PC-3 (cell line): ENCODE measurements around the gene ANKRD52. TPM values are rescaled to one million over a fixed set of nuclear protein-coding genes. Genes with fewer than 3 reads are reported as not detected.

Experiments used
- ATAC-seq: fragments of 200-7000 bp; cut with Tn5 transposase; 2 replicates; pipeline ENCODE4 v1.9.1; 2020; ENCODE audit warnings: mild to moderate bottlenecking, moderate library complexity
- BruUV-seq: library from RNA; stranded (reverse); fragments of 400-500 nt; replicated peaks from 2 replicates; lab custom pipeline; 2021; lab: Mats Ljungman, UMichigan
- CTCF ChIA-PET: fragments of 300-600 bp; sonication (Branson Sonifier 250); formaldehyde crosslinking; loops from one replicate; lab custom pipeline; 2022; ENCODE audit warnings: antibody characterized with exemption; lab: Charles Lee
- POLR2A ChIA-PET: fragments of 300-600 bp; sonication (Branson Sonifier 250); formaldehyde crosslinking; loops from one replicate; lab custom pipeline; 2022; ENCODE audit warnings: antibody characterized with exemption; ENCODE audit not compliant: unreplicated experiment; lab: Charles Lee
- DNase-seq: peaks from one replicate; pipeline ENCODE4 v3.0.0-alpha.2; 2015
- H2AFZ ChIP-seq: fragments of 300-600 bp; sonication (generic); 2 replicates; pipeline ENCODE4 v1.6.0; 2016; ENCODE audit warnings: antibody characterized with exemption, low read length
- H3F3A ChIP-seq: fragments of 300-600 bp; sonication (generic); one replicate; pipeline ENCODE4 v1.6.0; 2017; ENCODE audit warnings: antibody characterized with exemption, low read length, control low read depth, mild to moderate bottlenecking; ENCODE audit not compliant: unreplicated experiment
- H3K27ac ChIP-seq: fragments of 300-600 bp; sonication (generic); 2 replicates; pipeline ENCODE4 v1.5.1; 2016; ENCODE audit warnings: mild to moderate bottlenecking, low read length
- H3K27me3 ChIP-seq: fragments of 300-600 bp; sonication (generic); 2 replicates; pipeline ENCODE4 v1.6.1; 2016; ENCODE audit warnings: low read length, mixed read lengths
- H3K36me3 ChIP-seq: fragments of 300-600 bp; sonication (generic); 2 replicates; pipeline ENCODE4 v1.6.1; 2016; ENCODE audit warnings: low read depth, mixed run types, low read length, mixed read lengths
- H3K4me1 ChIP-seq: fragments of 300-600 bp; sonication (generic); 2 replicates; pipeline ENCODE4 v1.5.1; 2016; ENCODE audit warnings: low read length; ENCODE audit not compliant: insufficient read depth
- H3K4me2 ChIP-seq: fragments of 300-600 bp; sonication (generic); 2 replicates; pipeline ENCODE4 v1.6.0; 2016; ENCODE audit warnings: low read length
- H3K4me3 ChIP-seq: fragments of 300-600 bp; sonication (generic); 2 replicates; pipeline ENCODE4 v1.5.1; 2016; ENCODE audit warnings: mild to moderate bottlenecking, low read length, mixed read lengths
- H3K79me2 ChIP-seq: fragments of 300-600 bp; sonication (generic); 2 replicates; pipeline ENCODE4 v1.6.1; 2017; ENCODE audit warnings: low read length, mixed read lengths
- H3K9ac ChIP-seq: fragments of 300-600 bp; sonication (generic); 2 replicates; pipeline ENCODE4 v1.6.0; 2016; ENCODE audit warnings: mild to moderate bottlenecking, low read length
- H3K9me2 ChIP-seq: fragments of 300-600 bp; sonication (generic); replicated peaks from 2 replicates; pipeline ENCODE4 v1.6.1; 2016; ENCODE audit warnings: mixed run types, low read length, mixed read lengths
- H3K9me3 ChIP-seq: fragments of 300-600 bp; sonication (generic); 2 replicates; pipeline ENCODE4 v1.6.1; 2016; ENCODE audit warnings: low read length, mixed read lengths
- H4K20me1 ChIP-seq: fragments of 300-600 bp; sonication (generic); 2 replicates; pipeline ENCODE4 v1.6.1; 2016; ENCODE audit warnings: low read length, mixed read lengths
- CTCF ChIP-seq: fragments of 300-600 bp; sonication (generic); conservative IDR thresholded peaks from 2 replicates; pipeline ENCODE4 v1.5.1; 2017; ENCODE audit warnings: antibody characterized with exemption, low read depth, mild to moderate bottlenecking, low read length
- EZH2 ChIP-seq: fragments of 300-600 bp; sonication (generic); IDR thresholded peaks from one replicate; pipeline ENCODE4 v1.6.1; 2017; ENCODE audit warnings: antibody characterized with exemption, mild to moderate bottlenecking, low read length; ENCODE audit not compliant: unreplicated experiment
- EZH2phosphoT487 ChIP-seq: fragments of 300-600 bp; sonication (generic); IDR thresholded peaks from 2 replicates; pipeline ENCODE4 v1.6.1; 2018; ENCODE audit warnings: mild to moderate bottlenecking, antibody characterized with exemption, low read length, borderline replicate concordance
- intact Hi-C: fragments of 100-400 bp; cut with micrococcal nuclease; formaldehyde crosslinking; loops from 2 replicates; pipeline ENCODE4 v1.9.0; 2023
- total RNA-seq: library from RNA; depleted of rRNA; stranded (reverse); fragments of >200 nt; gene quantifications from 2 replicates; pipeline ENCODE4 v1.2.3, GENCODE V29; 2014

ANKRD52 gene
- total RNA-seq, 1 experiment from 2014 or later, result 19.1 TPM

GRCh38 chr12:56229082-56229481, 29.1 kb downstream of the ANKRD52 start:
- intact Hi-C loops, result no loop called here
- H4K20me1 ChIP-seq, result no peaks in the 10 kb centered on the region
- no peaks in the 10 kb centered on the region for H3K9me3 ChIP-seq
- no TSS peak for BruUV-seq
- ATAC-seq, result no peak
- no peak overlapping the region for H3K4me2 ChIP-seq
- H3K4me1 ChIP-seq, result peaks cover 10% of the 10 kb centered on the region
- H3K27me3 ChIP-seq, result no peaks in the 10 kb centered on the region
- H3K9me2 ChIP-seq, result no peaks in the 10 kb centered on the region
- no peak overlapping the region for H3K4me3 ChIP-seq
- H3K79me2 ChIP-seq, result peaks cover 16% of the 10 kb centered on the region
- DNase-seq, result no peak
- H3K9ac ChIP-seq, result no peak overlapping the region
- CTCF ChIA-PET, result no interaction called here
- no peaks in the 10 kb centered on the region for H3F3A ChIP-seq
- POLR2A ChIA-PET, result no interaction called here
- H2AFZ ChIP-seq, result no peak overlapping the region
- H3K36me3 ChIP-seq, result no peaks in the 10 kb centered on the region
- TF ChIP-seq EZH2phosphoT487, result no peak
- no peak overlapping the region for H3K27ac ChIP-seq

- Histone ChIP-seq H3K27ac (no peak overlapping the region), H3K79me2 (peaks cover 30% of the 10 kb centered on the region), H3K9me3 (no peaks in the 10 kb centered on the region), H3K9ac (peak overlapping the region; percentile 86), H3K4me2 (peak overlapping the region; percentile 97), H3K9me2 (no peaks in the 10 kb centered on the region), H3K27me3 (no peaks in the 10 kb centered on the region), H3F3A (no peaks in the 10 kb centered on the region), H3K4me1 (peaks cover 22% of the 10 kb centered on the region), H2AFZ (peak overlapping the region; percentile 94; the same call in 1 of the 2 replicates), H3K36me3 (no peaks in the 10 kb centered on the region), H4K20me1 (no peaks in the 10 kb centered on the region), H3K4me3 (peak overlapping the region; percentile 88)
- no peak for TF ChIP-seq CTCF
- no peak for TF ChIP-seq EZH2phosphoT487
- TF ChIP-seq EZH2, result no peak
- no TSS peak for BruUV-seq
- ATAC-seq (no peak), DNase-seq (no peak)
- intact Hi-C loops, result loop anchor here (1.0 to 5.0 kb wide), 5 partner anchors 19 to 106 kb away; partner anchors contain the start of gene COQ10A
- CTCF ChIA-PET, result no interaction called here
- POLR2A ChIA-PET, result no interaction called here
Measured at GRCh38 chr12:56224954-56225353, 33.2 kb downstream of the ANKRD52 start.

DNA sequence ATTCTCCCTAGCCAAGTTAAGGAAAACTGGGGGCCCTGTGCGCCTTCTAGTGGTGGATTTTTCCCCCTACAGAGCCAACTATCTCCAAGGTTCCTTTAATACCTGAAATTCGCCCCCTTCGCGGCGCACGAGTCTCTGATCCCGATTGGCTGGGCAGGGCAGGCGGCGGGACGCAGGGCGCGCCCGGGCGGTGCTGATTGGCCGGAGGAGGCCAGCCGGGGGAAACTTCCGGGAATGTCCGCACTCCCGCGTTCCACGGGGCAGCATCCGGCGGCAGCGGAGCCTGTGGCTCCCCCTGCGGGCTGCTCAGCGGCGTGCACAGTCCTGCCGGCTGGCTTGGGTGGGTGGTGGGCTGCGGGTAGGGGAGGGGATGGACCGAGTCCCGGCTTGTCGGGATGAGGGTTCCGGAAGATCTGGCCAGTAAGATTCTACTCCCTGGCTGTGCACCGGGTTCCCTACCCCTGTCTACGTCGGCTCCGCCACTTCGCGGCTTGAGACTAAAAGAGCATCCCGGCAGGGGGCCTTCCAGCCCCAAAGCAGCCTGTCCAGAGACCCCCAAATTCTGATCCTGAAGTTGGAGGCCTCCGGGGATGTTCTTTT, 34.0 kb downstream of the ANKRD52 start, which contains the start of gene NABP2:
TSS of gene NABP2 (plus strand) at position 241 of the 600 bp plus-strand sequence. CDS start 515 bp downstream, outside the sequence.
- Histone ChIP-seq H3K27me3 (no peaks in the 10 kb centered on the region), H3K4me2 (peak within 1 kb of the TSS; percentile 97), H3K27ac (peak within 1 kb of the TSS; percentile 21; the same call in 1 of the 2 replicates), H3K36me3 (no peaks in the 10 kb centered on the region), H4K20me1 (no peaks in the 10 kb centered on the region), H3K9me2 (no peaks in the 10 kb centered on the region), H3K9ac (peak within 1 kb of the TSS; percentile 86), H3K79me2 (peaks cover 35% of the 10 kb centered on the region), H2AFZ (peak within 1 kb of the TSS; percentile 98), H3K4me1 (peaks cover 22% of the 10 kb centered on the region), H3K9me3 (no peaks in the 10 kb centered on the region), H3F3A (no peaks in the 10 kb centered on the region), H3K4me3 (peak within 1 kb of the TSS; percentile 88)
- no TSS peak for BruUV-seq
- intact Hi-C loops, result loop anchor here (1.0 to 5.0 kb wide), 5 partner anchors 18 to 105 kb away; partner anchors contain the start of gene COQ10A
- CTCF ChIA-PET, result no interaction called here
- no peak for TF ChIP-seq EZH2
- peak; percentile 94 for TF ChIP-seq CTCF
- no peak for TF ChIP-seq EZH2phosphoT487
- POLR2A ChIA-PET, result no interaction called here
- ATAC-seq (peak; percentile 81), DNase-seq (peak; percentile 99)
